ENCODE data around the gene CLEC18B.
A peak's percentile ranks its signal among the peaks of the same experiment; 100 is the strongest.
"Not testable (repeated sequence)": the region's sequence is repeated elsewhere in the genome, so short reads cannot be mapped to it uniquely, and the experiment has no call there.

The CLEC18B gene

DNA sequence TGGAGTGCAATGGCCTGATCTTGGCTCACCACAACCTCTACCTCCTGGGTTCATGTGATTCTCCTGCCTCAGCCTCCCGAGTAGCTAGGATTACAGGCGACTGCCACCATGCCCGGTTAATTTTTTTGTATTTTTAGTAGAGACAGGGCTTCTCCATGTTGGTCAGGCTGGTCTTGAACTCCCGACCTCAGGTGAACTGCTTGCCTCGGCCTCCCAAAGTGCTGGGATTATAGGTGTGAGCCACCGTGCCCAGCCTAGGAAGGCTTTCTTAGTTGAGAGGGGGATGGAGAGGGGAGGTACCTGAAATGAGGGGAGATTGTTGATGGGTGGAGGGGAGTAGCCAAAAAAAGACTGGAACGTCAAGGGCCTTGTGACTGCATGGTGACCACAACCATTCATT lies 7.4 kb downstream of the CLEC18B start:
- not testable (repeated sequence) for H3K4me3 ChIP-seq (ENCODE audit: low read length); DNase-seq (ENCODE audit: low read depth)

DNA sequence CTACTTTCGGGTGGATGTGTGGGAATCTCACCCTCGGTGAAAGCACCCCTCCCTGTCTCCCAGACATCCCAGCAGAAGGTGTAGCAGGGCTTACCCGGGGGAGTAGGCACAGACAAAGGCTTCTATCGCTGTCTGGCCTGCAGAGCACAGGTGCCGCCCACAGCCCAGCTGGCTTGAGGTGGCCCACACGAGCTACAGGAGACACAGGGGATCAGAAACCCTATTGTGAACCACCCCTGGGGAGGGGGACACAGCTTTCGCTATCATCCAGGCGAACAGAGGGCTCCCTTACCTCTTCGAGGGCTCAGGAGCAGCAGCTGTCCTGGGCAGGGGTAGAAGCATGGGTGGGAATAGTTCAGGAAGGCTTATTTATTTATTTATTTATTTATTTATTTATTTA lies 7.8 kb downstream of the CLEC18B start:
- not testable (repeated sequence) for H3K4me3 ChIP-seq (ENCODE audit: low read length); DNase-seq (ENCODE audit: low read depth)

DNA sequence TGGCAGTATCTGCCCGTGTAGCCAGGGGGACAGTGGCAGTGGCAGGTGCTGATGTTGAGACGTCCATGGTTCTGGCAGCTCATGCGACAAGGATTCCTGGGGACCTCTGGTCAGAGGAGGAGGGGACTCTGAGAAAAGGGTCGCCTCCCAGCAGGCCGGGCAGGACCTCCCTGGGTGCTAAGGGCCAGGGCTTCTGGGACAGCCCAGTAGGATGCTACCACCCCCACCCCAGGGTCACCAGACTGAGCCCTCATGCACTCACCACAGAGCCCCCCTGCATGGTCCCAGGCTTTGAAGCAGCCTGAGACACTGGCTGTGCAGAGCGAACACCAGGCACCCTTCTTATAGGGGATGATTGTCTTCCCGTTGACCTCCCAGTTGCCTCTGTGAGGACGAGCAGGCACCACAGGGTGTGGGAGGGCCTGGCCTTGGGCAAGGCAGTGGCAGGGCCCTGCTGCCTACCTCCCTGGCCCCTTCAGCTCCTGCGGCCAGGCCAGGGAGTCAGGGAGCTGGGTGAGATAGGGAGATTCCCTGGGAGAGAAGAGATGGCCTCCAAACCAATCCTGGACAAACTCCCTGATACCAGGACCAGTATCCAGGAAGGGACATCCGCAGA lies 8.4 kb downstream of the CLEC18B start:
- DNase-seq (ENCODE audit: low read depth); H3K4me3 ChIP-seq (ENCODE audit: low read length): not testable (repeated sequence)

DNA sequence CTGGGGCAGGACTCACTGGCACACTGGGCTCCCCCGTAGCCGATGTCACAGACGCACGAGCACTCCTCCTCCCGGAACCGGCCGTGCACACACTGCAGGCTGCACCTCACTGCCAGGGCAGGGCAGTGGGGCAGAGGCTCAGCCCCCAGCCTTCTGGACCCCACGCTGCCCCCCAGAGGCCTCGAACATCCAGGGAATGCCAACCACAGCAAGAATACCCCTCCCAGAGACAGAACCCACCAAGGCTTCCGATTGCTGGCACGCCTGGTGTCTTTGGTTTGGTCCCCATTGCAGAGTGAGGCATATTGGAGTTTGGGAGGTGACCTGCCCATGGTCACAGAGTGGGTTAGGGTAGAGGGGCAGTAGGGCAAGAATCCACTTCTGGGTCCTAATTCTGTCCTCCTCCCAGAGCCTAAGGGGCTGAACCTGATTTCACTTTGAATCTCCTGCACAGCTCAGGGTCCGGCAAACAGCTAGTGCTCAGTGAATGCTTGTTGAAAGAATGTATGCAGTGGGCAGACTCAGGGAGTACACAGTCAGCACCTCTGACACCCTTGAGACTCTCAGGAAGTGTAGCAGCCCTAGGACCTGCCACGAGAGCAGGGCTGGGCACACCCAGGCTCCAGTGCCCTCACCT lies 9.0 kb downstream of the CLEC18B start:
- not testable (repeated sequence) for H3K4me3 ChIP-seq (ENCODE audit: low read length); DNase-seq (ENCODE audit: low read depth)

DNA sequence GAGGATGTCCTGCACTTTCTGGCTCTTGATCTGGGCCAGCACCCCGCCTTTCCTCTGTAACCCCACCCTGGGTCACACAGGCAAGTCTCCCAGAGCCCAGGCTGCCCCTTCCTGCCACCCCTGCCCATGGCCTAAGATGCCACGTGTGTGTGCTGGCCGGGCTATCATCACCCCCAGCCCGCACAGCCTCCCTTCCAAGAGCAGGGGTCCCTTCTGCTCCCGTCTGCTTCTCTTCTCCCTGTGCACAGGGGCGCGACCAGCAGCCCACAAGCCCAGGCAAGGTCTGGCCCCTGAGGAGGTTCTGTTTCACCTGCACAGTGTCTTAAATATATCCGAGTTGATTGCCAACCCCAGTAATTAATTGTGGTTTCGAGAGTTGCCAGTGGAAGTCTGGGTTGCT lies 10.3 kb downstream of the CLEC18B start:
- DNase-seq (ENCODE audit: low read depth); H3K4me3 ChIP-seq (ENCODE audit: low read length): not testable (repeated sequence)

DNA sequence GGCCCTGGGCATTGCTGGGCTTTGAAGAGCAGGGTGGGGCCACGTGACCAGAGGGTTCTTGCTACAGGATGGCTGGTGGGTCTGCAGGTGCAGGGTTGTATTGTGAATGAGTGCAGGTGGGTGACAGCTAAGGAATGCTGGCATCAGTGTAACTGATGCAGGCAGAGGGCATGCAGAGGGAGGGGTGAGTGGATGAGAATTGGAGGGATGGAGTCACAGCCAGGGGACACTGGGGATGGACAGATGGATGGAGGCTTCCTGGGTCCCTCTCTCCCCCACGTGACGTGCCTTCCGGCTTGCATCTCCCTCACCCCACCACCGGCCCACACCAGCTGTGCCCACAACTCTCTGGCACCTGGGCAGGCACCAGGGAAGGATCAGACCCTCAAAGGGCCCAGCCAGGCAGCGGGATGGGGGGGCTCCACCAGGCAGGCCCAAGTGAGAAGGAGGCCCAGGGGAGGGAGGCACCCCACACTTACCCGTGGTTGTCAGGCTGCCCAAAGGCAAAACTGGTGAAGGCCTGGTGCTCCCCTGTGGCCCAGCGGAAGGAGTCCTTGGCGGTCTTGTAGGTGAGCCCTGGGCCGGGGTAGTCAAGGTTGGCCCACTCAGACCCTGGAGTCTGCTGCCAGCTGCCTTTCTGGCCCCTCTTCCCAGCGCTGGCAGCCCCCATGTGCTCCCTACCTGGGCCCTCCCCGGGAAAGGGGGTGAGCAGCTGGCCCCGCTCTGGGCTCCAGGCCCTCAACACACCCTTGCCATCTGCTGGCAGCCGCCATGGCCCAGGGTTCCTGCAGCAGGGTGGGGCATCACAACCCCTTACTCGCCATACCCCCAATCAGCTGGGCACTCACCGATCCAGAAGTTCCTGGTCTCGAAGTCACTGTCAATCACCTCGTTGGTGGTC lies 11.0 kb downstream of the CLEC18B start:
- not testable (repeated sequence) for DNase-seq (ENCODE audit: low read depth); H3K4me3 ChIP-seq (ENCODE audit: low read length)

DNA sequence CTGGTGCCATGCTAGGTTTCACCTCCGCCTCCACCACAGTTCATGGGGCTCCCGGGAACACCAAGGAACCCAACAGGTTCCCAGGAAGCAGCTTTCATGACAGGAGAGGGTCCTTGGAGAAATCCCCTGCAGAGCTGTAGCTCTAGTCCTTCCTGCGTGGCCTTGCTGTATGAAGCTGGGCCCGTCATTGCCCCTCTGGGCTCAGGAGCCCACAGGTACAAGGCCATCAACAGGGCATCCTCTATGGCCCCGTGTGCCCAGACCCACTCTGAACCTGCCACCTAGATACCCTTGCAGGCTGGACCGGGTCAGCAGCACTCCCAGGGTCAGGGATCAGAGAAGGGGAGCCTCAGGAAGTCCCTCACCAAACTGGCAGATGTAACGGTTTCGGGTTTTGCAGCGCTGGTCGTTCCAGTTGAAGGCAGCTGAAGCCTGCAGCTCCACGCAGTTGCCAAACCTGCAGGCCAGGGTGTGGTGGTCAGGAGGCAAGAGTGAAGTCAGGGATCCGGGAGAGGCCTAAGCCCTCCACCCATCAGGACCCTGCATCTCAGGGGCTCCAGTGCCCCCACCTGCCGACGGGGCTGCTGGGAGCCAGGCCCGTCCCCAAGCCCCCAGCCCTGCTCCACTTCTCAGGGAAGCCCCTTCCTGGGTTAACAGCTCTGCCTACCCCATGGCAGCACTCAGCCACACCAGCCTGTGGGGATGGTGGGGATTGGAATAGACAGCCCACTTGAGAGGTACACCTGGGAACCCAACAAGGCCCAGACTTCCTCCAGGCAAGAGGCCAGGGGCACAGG lies 11.9 kb downstream of the CLEC18B start:
- H3K4me3 ChIP-seq (ENCODE audit: low read length); DNase-seq (ENCODE audit: low read depth): not testable (repeated sequence)

DNA sequence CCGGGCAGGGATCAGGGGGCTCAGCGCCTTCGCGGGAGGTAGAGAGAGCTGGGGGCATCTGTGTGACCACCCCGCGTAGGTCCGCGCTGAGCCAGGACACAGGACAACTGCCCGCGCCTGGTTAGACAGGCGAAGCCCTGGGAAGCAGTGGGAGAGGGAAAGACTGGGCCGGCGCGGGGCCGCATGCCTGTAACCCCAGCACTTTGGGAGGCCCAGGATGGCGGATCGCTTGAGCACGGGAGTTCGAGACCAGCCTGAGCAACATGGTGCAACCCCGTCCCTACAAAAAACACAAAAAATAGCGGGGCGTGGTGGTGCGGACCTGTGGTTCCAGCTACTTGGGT lies 13.9 kb downstream of the CLEC18B start:
- not testable (repeated sequence) for DNase-seq (ENCODE audit: low read depth)
- H3K4me3 ChIP-seq (ENCODE audit: low read length), result peak overlapping the region; percentile 32

DNA sequence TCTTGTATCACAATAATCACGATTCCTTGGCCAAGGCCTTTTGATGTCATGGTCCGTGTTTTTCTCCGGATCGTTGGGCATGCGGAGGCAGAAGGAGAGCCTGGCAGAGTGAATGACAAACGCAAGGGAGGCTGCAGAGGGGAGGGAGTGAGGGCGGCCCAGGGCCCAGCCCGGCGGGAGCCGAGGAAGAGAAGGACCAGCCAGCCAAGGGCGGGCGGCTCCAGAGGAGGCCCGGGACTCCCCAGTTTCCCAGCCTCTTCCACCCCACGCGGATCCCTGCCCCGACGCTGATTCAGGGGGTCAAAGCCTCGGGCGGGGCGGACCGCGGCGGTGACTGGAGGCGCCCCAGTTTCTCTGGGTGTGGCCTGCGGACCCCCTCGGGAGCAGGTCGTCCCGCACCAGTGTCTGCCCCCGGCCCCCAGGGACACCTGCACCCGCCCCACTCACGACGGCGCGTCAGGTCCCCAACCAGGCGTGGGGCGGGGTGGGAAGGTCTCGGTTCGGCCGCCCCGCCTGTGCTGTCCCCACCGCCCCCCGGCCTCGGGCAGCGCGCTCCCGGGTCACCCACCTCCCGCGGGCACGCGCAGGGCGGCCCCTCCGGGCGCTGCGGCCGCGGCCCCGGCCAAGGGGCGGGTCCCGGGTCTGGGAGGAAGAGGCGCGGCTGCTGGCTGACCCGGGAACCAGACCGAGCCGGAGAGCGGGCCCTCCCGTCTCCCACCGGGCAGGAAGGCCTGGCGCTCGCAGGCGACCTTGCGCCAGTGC lies 14.5 kb downstream of the CLEC18B start:
- DNase-seq (ENCODE audit: low read depth); H3K4me3 ChIP-seq (ENCODE audit: low read length): not testable (repeated sequence)

DNA sequence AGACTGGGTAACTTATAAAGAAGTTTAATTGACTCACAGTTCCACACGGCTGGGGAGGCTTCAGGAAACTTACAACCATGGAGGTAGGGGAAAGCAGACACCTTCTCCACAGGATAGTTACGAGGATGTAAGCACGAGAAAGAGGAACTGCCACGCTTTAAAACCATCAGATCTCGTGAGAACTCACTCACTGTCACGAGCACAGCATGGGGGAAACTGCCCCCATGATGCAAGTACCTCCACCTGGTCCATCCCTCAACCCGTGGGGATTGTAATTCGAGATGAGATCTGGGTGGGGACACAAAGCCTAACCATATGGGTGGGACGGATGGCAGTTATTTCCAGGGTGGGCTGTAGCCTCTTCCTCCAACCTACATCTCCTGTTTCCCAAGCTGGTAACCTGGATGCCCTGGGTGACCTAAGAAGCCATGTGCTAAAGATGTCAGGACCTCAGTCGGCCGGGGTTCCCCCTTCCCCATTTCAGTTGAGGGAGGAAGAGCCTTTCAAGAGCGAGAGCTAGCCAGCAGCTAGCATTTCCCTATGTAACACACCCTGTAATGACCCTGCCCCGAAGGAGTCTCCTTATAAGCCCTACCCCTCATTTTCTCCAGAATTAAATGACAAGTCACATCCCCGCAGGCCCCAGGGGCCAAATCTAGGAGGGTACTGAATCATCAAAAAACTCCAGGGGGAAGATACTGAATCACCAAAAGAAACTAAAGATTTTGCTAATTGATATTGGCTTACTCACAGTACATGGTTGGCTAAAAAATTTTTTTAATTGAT lies 16.9 kb downstream of the CLEC18B start:
- DNase-seq (ENCODE audit: low read depth), result not testable (repeated sequence)

DNA sequence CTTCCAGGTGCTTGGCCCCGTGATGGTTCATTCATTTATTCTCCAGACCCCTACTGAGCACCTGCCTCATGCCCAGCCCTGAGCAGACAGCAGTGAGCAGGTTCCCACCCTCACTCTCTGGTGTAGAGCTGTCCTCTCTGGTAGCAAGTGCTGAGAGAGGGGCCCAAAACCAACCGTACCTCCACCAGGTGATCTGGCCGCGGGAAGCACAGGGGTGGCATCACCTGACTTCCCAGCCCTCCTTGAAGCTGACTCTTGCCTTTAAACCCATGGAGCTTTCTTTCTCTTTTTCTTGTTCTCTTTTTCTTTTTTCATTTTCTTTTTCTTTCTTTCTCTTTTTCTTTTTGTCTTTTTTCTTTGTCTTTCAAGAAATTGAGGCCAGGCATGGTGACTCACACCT lies 21.0 kb downstream of the CLEC18B start:
- not testable (repeated sequence) for H3K4me3 ChIP-seq (ENCODE audit: low read length); DNase-seq (ENCODE audit: low read depth)

More for the DNA sequence above, 16.9 kb downstream of the CLEC18B start:
- not testable (repeated sequence) for H3K4me3 ChIP-seq (ENCODE audit: low read length)

DNA sequence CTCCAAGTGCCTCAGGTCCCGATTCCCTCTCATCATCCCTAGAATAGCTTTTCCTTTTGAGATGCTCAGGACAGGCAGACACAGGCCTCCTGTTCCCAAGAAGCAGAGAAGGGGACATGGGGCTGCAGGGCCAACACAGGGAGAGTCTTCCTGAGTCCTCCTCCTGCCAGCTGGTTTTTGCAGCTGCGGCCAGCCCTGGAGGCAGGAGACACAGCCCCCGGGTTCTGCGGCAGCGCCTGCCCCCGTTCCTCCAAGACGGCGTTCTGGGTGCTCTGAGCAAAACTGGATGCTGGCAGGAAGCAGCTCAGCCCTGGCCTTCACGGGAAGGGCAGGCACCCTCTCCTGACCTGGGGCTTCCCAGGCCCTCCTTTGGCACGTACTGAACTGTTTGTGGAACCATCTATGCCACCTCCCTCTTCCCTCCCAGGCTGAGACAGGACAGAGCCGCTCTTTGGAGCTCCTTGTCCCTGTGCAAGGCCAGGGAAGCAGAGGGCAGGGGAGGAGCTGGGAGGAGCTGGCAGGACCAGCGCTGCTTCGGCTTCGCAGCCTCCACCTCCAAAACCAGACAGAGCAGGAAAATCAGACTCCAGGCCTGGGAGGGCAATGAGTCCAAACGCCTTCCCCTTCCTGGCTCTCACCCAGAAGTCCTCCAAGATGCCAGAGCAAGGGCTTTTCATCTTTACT lies 22.9 kb downstream of the CLEC18B start:
- DNase-seq (ENCODE audit: low read depth); H3K4me3 ChIP-seq (ENCODE audit: low read length): not testable (repeated sequence)

DNA sequence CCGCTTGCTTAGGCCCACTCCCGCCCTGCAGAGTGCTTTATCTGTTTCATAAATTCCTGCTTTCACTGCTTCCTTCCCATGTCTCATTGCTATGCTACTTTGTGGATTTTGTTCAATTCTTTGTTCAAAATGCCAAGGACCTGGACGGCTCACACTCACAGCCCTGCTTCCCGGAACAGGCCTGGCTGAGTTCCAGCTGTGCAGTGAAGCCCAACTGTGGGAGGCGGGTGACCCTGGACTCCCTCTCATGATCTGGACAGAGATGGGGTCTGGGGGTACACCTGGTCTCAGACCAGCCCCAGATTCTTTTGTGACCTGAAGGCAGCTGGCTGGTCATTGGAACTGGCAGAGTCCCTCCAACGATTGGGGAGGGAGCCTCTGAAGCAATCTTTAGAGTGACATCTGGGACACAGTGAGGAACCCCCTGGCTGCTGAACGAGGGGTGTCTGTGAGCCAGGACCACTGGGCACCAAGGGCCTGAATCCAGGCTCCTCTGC lies 24.7 kb downstream of the CLEC18B start:
- H3K4me3 ChIP-seq (ENCODE audit: low read length), result not testable (repeated sequence)
- DNase-seq (ENCODE audit: low read depth), result peak; percentile 0

DNA sequence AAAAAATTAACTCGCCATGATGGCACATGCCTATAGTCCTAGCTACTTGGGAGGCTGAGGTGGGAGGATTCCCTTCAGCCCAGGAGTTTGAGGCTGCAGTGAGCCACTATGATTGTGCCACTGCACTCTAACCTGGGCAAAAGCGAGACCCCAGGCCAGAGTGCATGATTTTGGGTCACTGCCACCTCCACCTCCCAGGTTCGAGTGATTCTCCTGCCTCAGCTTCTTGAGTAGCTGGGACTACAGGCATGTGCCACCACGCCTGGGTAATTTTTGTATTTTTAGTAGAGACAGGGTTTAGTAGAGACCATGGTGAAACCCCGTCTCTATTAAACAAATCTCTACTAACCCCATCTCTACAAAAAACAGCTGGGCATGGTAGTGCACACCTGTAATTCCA lies 26.7 kb downstream of the CLEC18B start:
- DNase-seq (ENCODE audit: low read depth); H3K4me3 ChIP-seq (ENCODE audit: low read length): not testable (repeated sequence)

DNA sequence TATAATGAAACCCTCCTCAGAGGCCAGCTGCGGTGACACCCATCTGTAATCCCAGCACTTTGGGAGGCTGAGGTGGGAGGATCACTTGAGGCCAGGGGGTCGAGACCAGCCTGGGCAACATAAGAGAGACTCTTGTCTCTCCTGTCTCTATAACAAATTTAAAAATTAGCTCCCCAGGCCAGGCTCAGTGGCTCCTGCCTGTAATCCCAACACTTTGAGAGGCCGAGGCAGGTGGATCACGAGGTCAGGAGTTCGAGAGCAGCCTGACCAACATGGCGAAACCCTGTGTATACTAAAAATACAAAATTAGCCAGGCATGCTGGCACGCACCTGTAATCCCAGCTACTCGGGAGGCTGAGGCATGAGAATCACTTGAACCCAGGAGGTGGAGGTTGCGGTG lies 27.1 kb downstream of the CLEC18B start:
- not testable (repeated sequence) for H3K4me3 ChIP-seq (ENCODE audit: low read length); DNase-seq (ENCODE audit: low read depth)

DNA sequence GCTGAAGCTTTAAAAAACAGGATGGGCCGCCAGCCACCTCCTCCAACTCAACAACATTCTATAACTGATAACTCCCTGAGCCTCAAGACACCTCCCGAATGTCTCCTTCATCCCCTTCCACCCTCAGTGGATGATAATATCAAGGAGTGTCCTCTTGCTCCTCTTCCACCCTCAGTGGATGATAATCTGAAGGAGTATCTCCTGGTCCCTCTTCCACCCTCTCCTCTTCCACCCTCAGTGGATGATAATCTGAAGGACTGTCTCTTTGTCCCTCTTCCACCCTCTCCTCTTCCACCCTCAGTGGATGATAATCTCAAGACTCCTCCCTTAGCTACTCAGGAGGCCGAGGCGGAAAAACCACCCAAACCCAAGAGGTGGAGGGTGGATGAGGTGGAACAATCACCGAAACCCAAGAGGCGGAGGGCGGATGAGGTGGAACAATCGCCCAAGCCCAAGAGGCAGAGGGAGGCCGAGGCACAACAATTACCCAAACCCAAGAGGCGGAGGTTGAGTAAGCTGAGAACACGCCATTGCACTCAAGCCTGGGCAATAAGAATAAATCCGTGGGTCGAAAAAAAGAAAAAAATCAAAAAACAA lies 29.7 kb downstream of the CLEC18B start:
- H3K4me3 ChIP-seq (ENCODE audit: low read length); DNase-seq (ENCODE audit: low read depth): not testable (repeated sequence)

Data from retinal pigment epithelial cell (primary cell).